CD4-positive, alpha-beta memory T cell (primary cell): ENCODE data around the gene AGTRAP. TPM values are rescaled to one million over a fixed set of nuclear protein-coding genes. Genes with fewer than 3 reads are reported as not detected.
A peak's percentile ranks its signal among the peaks of the same experiment; 100 is the strongest.

Experiments used
- CTCF ChIA-PET: fragments of 350-600 bp; sonication (Branson Sonifier 250); formaldehyde crosslinking; loops from one replicate; lab custom pipeline; 2021; ENCODE audit warnings: inconsistent platforms; ENCODE audit not compliant: partially characterized antibody; lab: Charles Lee
- POLR2A ChIA-PET: fragments of 350-600 bp; sonication (Branson Sonifier 250); formaldehyde crosslinking; loops from one replicate; lab custom pipeline; 2021; ENCODE audit not compliant: partially characterized antibody; lab: Charles Lee
- DNase-seq, 5 donors: peaks; one replicate each; pipeline versions ENCODE4 v3.0.0 to v3.0.0-alpha.2; 2020 to 2022; ENCODE audit warnings: mixed read lengths in 1 of 5
- H3K27ac ChIP-seq: one replicate; pipeline ENCODE4 v1.7.0; 2013; ENCODE audit warnings: low read depth, low read length
- H3K27me3 ChIP-seq: 2 replicates; pipeline ENCODE4 v1.7.0; 2013; ENCODE audit warnings: mild to moderate bottlenecking, low read length, moderate library complexity; ENCODE audit not compliant: insufficient read depth
- H3K36me3 ChIP-seq: 2 replicates; pipeline ENCODE4 v1.7.0; 2013; ENCODE audit warnings: mild to moderate bottlenecking, low read length, moderate library complexity; ENCODE audit not compliant: insufficient read depth
- H3K4me1 ChIP-seq: 2 replicates; pipeline ENCODE4 v1.7.0; 2013; ENCODE audit warnings: mild to moderate bottlenecking, low read length, moderate library complexity; ENCODE audit not compliant: insufficient read depth
- H3K4me3 ChIP-seq, 2 donors: one replicate each; pipeline ENCODE4 v1.7.0; 2013; ENCODE audit warnings: low read length in 2 of 2, mild to moderate bottlenecking in 1 of 2
- H3K9me3 ChIP-seq, 2 donors: one replicate each; pipeline ENCODE4 v1.7.0; 2013; ENCODE audit warnings: low read length in 2 of 2, control low read depth in 1 of 2; ENCODE audit not compliant: control insufficient read depth in 1 of 2
- H3K27ac Mint-ChIP-seq, 7 donors: one replicate each; pipeline ENCODE4 v1.8.0; 2020 to 2021; ENCODE audit warnings: mixed read lengths in 7 of 7, mild to moderate bottlenecking in 6 of 7, inconsistent platforms in 3 of 7, moderate library complexity in 3 of 7
- H3K27me3 Mint-ChIP-seq, 2 donors: one replicate each; pipeline ENCODE4 v1.8.0; 2020 to 2021; ENCODE audit warnings: mixed read lengths in 2 of 2
- H3K36me3 Mint-ChIP-seq, 2 donors: one replicate each; pipeline ENCODE4 v1.8.0; 2020 to 2021; ENCODE audit warnings: mixed read lengths in 2 of 2, inconsistent platforms in 1 of 2, mild to moderate bottlenecking in 1 of 2
- H3K4me1 Mint-ChIP-seq, 4 donors: one replicate each; pipeline ENCODE4 v1.8.0; 2020 to 2021; ENCODE audit warnings: mixed read lengths in 4 of 4, mild to moderate bottlenecking in 1 of 4
- H3K4me3 Mint-ChIP-seq, 8 donors: one replicate each; pipeline ENCODE4 v1.8.0; 2020 to 2021; ENCODE audit warnings: mixed read lengths in 8 of 8, mild to moderate bottlenecking in 7 of 8, moderate library complexity in 6 of 8, inconsistent platforms in 3 of 8
- H3K9me3 Mint-ChIP-seq, 8 donors: one replicate each; pipeline ENCODE4 v1.8.0; 2020 to 2021; ENCODE audit warnings: mixed read lengths in 8 of 8, mild to moderate bottlenecking in 5 of 8, inconsistent platforms in 3 of 8, moderate library complexity in 1 of 8
- intact Hi-C: fragments of 100-400 bp; cut with micrococcal nuclease; formaldehyde crosslinking; loops from one replicate; pipeline ENCODE4 v1.15.1; 2023
- polyA plus RNA-seq, 2 donors: library from polyadenylated mRNA; unstranded; fragments of 300-500 nt; fragmentation: Illumina TruSeq; gene quantifications; one replicate each; pipeline ENCODE4 v1.2.3, GENCODE V29; 2021
- total RNA-seq, 2 experiments: library from RNA; stranded (reverse); gene quantifications; one replicate each; pipeline ENCODE4 v1.2.3, GENCODE V29; 2021

Gene AGTRAP
- total and polyA plus RNA-seq, 4 experiments from 2014 or later = 19.0 to 76.9 (median 37.5) TPM

DNA sequence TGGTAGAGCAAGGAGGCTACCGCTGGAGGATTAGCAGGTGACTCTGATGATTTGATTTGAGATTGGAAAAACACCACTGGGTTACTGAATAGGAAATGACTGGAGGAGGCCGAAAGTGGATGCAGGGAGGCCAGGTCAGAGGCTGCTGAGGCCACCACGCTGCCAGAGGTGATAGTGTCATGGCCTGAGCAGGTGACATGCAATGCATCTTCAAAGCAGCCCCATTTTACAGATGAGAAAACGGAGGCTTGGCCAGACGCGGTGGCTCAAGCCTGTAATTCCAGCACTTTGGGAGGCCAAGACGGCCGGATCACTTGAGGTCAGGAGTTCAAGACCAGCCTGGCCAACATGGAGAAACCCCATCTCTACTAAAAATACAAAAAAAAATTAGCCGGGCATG, 38.8 kb downstream of the AGTRAP start:
- no peaks in the 10 kb centered on the region for H3K27me3 ChIP-seq
- intact Hi-C loops = no loop called here
- Mint-ChIP-seq H3K9me3 (peaks cover 0 to 2% (median 0%) of the 10 kb centered on the region in 8 donors), H3K27ac (no peak overlapping the region), H3K4me1 (no peaks in the 10 kb centered on the region), H3K27me3 (no peaks in the 10 kb centered on the region), H3K36me3 (no peaks in the 10 kb centered on the region), H3K4me3 (no peak overlapping the region)
- no peaks in the 10 kb centered on the region for H3K36me3 ChIP-seq
- CTCF ChIA-PET = no interaction called here
- no peaks in the 10 kb centered on the region for H3K9me3 ChIP-seq
- H3K4me1 ChIP-seq = no peaks in the 10 kb centered on the region
- no peak overlapping the region for H3K4me3 ChIP-seq
- POLR2A ChIA-PET = no interaction called here
- no peak overlapping the region for H3K27ac ChIP-seq
- DNase-seq = no peak

GRCh38 chr1:11777658-11778322, 41.9 kb downstream of the AGTRAP start:
- H3K4me1 Mint-ChIP-seq = peaks cover 0 to under 1% (median 0%) of the 10 kb centered on the region in 4 donors
- Histone ChIP-seq H3K36me3 (no peaks in the 10 kb centered on the region), H3K27me3 (no peaks in the 10 kb centered on the region), H3K27ac (no peak overlapping the region), H3K4me3 (no peak overlapping the region), H3K9me3 (no peaks in the 10 kb centered on the region), H3K4me1 (no peaks in the 10 kb centered on the region)
- no peaks in the 10 kb centered on the region for H3K36me3 Mint-ChIP-seq
- intact Hi-C loops = no loop called here
- DNase-seq = no peak
- no peak overlapping the region for H3K4me3 Mint-ChIP-seq
- no peak overlapping the region for H3K27ac Mint-ChIP-seq
- ChIA-PET CTCF (interaction anchor here (2.4 kb wide), 1 partner anchor 7 kb away, joined by 6 read pairs; no protein-coding TSS in a partner anchor), POLR2A (no interaction called here)
- no peaks in the 10 kb centered on the region for H3K27me3 Mint-ChIP-seq
- peaks cover 0 to 2% (median 0%) of the 10 kb centered on the region in 8 donors for H3K9me3 Mint-ChIP-seq

DNA sequence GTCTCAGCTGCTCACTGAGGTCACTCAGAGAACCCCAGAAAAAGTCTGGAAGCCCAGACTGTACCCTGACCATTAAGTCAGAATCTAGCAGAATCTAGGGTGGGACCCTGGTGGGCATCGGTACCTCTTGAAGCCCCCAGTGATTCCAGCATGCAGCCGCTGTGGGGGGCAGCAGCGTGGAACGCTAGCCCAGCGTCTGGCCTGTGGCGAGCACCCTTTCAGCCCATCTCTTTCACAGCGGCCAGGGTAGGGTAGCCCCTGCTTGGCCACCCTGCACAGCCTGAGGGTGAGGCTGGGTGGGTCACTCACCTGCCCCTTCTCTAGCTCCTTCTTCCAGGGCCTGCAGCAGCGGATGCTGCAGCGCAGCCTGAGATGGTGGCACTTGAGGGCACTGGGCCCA, 42.4 kb downstream of the AGTRAP start:
- Histone ChIP-seq H3K27me3 (no peaks in the 10 kb centered on the region), H3K4me3 (no peak overlapping the region), H3K36me3 (no peaks in the 10 kb centered on the region), H3K27ac (no peak overlapping the region), H3K9me3 (no peaks in the 10 kb centered on the region), H3K4me1 (no peaks in the 10 kb centered on the region)
- CTCF ChIA-PET = no interaction called here
- Mint-ChIP-seq H3K27me3 (no peaks in the 10 kb centered on the region), H3K36me3 (no peaks in the 10 kb centered on the region), H3K4me1 (peaks cover 0 to 4% (median under 1%) of the 10 kb centered on the region in 4 donors), H3K27ac (no peak overlapping the region), H3K9me3 (peaks cover 0 to 2% (median 0%) of the 10 kb centered on the region in 8 donors), H3K4me3 (no peak overlapping the region)
- intact Hi-C loops = no loop called here
- DNase-seq = no peak
- POLR2A ChIA-PET = no interaction called here

DNA sequence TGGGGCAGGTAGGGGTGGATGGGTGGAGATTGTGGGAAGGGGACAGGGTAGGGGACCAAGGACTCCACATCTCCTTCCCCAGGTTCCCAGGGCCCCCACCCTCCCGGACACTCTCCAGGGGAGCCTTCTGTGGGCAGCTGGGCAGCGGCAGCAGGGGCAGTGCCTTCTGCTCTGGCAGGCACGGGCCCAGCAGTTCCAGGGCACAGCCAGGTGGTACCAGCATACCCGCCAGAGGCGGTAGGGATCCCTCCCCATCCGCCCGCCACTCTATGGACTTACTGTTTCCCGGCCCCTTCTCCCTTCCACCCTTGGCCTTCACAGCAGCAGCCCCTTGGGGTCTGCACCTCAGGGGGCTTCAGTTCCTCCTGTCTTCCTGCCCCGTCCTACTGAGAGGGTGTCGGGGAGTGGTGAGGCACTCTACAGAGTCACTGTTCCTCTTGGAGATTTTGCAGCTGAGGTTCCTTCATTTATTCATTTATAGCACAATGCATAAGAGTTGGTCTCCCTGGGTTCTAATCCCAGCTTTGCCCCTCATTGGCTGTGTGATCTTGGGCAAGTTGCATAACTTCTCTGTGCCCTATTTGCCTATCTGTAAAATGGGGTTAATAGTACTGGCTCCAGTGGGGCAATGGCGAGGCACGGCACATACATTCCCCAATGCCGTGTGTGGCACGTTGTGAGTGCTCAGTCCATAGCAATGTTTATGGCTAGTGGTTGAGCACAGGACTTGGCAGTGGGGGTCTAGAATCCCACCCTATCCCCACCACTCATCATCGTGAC, 43.1 kb downstream of the AGTRAP start:
- peaks cover 0 to 2% (median 0%) of the 10 kb centered on the region in 8 donors for H3K9me3 Mint-ChIP-seq
- peak overlapping the region in 1 of 7 donors; percentile 61 for H3K27ac Mint-ChIP-seq
- ChIA-PET CTCF (no interaction called here), POLR2A (no interaction called here)
- peaks cover 0 to 4% (median under 1%) of the 10 kb centered on the region in 4 donors for H3K4me1 Mint-ChIP-seq
- H3K4me3 Mint-ChIP-seq = no peak overlapping the region
- intact Hi-C loops = no loop called here
- Histone ChIP-seq H3K9me3 (no peaks in the 10 kb centered on the region), H3K27ac (no peak overlapping the region), H3K4me1 (no peaks in the 10 kb centered on the region), H3K27me3 (no peaks in the 10 kb centered on the region), H3K4me3 (no peak overlapping the region), H3K36me3 (no peaks in the 10 kb centered on the region)
- H3K27me3 Mint-ChIP-seq = no peaks in the 10 kb centered on the region
- DNase-seq = no peak
- no peaks in the 10 kb centered on the region for H3K36me3 Mint-ChIP-seq

GRCh38 chr1:11779715-11780379, 43.9 kb downstream of the AGTRAP start:
- no peaks in the 10 kb centered on the region for H3K9me3 ChIP-seq
- H3K36me3 Mint-ChIP-seq = no peaks in the 10 kb centered on the region
- no peak overlapping the region for H3K27ac Mint-ChIP-seq
- ChIA-PET CTCF (no interaction called here), POLR2A (interaction anchor here (0.6 kb wide), 1 partner anchor 17 kb away, joined by 3 read pairs; no protein-coding TSS in a partner anchor)
- no peak for DNase-seq
- H3K4me1 Mint-ChIP-seq = peaks cover 0 to 4% (median under 1%) of the 10 kb centered on the region in 4 donors
- no peak overlapping the region for H3K4me3 ChIP-seq
- peaks cover 5% of the 10 kb centered on the region for H3K4me1 ChIP-seq
- no peak overlapping the region for H3K4me3 Mint-ChIP-seq
- H3K27ac ChIP-seq = no peak overlapping the region
- no peaks in the 10 kb centered on the region for H3K27me3 ChIP-seq
- H3K9me3 Mint-ChIP-seq = peaks cover 0 to 2% (median 0%) of the 10 kb centered on the region in 8 donors
- no peaks in the 10 kb centered on the region for H3K36me3 ChIP-seq
- intact Hi-C loops = no loop called here
- H3K27me3 Mint-ChIP-seq = no peaks in the 10 kb centered on the region

DNA sequence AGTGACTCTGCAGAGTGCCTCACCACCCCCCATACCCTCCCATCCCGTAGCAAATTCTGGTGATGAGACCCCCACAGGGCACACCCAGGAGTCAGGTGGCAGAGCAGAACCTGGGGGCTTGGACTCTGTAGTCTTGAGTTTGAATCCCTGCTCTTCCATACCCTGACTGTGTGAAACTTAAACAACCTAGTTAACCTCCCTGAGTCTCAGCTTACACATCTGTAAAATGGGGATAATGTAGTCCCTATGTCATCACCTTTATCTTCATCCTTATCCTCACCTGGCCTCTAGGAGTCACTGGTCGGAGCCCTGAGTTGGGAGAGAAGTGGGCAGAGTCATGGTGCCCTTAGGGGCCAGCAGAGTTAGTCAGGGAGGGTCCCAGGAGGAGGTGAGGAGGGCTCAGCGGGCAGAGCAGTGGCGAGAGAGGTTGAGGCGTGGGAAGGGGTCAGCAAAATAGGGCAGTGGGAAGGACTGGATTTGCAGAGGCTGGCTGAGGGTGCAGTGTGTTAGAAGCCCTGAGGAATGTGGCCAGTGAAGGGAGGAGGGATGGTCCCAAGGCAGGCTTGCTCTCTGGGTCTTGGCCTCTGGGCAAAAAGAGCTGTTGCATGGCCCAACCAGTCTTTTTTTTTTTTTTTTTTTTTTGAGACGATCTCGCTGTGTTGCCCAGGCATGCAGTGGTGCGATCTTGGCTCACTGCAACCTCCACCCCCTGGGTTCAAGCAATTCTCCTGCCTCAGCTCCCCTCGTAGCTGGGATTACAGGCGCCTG, 44.6 kb downstream of the AGTRAP start:
- Histone ChIP-seq H3K4me3 (no peak overlapping the region), H3K27me3 (no peaks in the 10 kb centered on the region), H3K9me3 (no peaks in the 10 kb centered on the region), H3K4me1 (peaks cover 12% of the 10 kb centered on the region), H3K27ac (no peak overlapping the region), H3K36me3 (no peaks in the 10 kb centered on the region)
- Mint-ChIP-seq H3K9me3 (peaks cover 0 to 2% (median 0%) of the 10 kb centered on the region in 8 donors), H3K4me3 (no peak overlapping the region), H3K27me3 (no peaks in the 10 kb centered on the region), H3K4me1 (peaks cover 2 to 6% (median 5%) of the 10 kb centered on the region in 4 donors), H3K36me3 (no peaks in the 10 kb centered on the region), H3K27ac (no peak overlapping the region)
- intact Hi-C loops = no loop called here
- ChIA-PET CTCF (interaction anchor here (0.6 kb wide), 1 partner anchor 9 kb away, joined by 3 read pairs; no protein-coding TSS in a partner anchor), POLR2A (interaction anchor here (0.6 kb wide), 1 partner anchor 16 kb away, joined by 3 read pairs; no protein-coding TSS in a partner anchor)
- no peak for DNase-seq
